GM19455 (cell line): ENCODE measurements around the gene PHLDB1.
"Not testable (repeated sequence)": the region's sequence is repeated elsewhere in the genome, so short reads cannot be mapped to it uniquely, and the experiment has no call there.

Experiments used
- ATAC-seq: cut with Tn5 transposase; IDR thresholded peaks from one replicate; pipeline ENCODE4 v1.9.1; 2021; ENCODE audit not compliant: unreplicated experiment

The PHLDB1 gene

DNA sequence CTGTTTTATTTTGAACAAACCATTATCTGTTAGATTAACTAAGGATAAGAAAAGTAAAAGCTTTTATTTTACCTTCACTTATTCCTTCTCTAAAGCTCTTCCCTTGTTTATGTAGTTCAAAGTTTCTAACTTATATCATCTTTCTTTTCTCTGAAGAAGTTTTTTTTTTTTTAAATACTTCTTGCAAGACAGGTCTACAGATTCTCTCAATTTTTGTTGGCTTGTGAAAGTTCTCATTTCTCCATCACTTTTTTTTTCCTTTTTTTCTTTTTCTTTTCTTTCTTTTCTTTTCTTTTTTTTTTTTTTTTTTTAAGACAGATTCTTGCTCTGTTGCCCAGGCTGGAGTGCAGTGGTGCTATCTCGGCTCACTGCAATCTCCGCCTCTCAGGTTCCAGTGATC is 76.8 kb downstream of the PHLDB1 start:
- no peak for ATAC-seq

DNA sequence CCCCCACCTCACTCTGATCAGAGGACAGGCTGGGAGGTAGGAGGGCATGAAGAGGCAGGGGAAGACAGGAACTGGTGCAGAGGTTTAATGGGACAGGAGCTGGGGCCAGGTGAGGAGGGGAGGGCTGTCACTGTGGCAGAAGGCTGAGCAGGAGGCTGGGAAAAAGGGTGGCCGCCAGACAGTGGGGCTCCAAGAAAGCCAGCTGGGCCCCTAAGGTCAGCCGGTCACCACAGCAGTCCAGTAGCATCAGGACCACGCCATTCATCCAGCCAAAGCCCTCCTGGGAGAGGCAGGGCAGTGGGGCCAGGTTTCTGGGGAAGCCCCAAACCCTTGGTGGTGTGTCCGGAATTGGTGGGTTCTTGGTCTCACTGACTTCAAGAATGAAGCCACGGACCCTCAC is 80.5 kb downstream of the PHLDB1 start:
- ATAC-seq, result no peak

DNA sequence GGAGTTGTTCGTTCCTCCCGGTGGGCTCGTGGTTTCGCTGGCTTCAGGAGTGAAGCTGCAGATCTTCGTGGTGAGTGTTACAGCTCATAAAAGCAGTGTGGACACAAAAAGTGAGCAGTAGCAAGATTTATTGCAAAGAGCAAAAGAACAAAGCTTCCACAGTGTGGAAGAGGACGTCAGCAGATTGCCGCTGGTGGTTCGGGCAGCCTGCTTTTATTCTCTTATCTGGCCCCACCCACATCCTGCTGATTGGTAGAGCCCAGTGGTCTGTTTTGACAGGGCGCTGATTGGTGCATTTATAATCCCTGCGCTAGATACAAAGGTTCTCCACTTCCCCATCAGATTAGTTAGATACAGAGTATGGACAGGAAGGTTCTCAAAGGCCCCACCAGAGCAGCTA is 80.9 kb downstream of the PHLDB1 start:
- ATAC-seq, result not testable (repeated sequence)

DNA sequence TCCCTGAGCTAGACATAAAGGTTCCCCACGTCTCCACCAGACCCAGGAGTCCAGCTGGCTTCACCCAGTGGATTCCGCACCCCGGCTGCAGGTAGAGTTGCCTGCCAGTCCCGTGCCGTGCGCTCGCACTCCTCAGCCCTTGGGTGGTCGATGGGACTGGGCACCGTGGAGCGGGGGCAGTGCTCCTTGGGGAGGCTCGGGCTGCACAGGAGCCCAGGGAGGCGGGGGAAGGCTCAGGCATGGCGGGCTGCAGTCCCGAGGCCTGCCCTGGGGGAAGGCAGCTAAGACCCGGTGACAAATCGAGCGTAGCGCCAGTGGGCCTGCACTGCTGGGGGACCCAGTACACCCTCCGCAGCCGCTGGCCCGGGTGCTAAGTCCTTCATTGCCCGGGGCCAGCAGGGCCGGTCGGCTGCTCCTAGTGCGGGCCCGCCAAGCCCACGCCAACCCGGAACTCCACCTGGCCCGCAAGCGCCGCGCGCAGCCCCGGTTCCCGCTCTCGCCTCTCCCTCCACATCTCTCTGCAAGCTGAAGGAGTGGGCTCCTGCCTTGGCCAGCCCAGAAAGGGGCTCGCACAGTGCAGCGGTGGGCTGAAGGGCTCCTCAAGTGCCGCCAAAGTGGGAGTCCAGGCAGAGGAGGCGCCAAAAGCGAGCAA is 81.6 kb downstream of the PHLDB1 start:
- no peak for ATAC-seq

DNA sequence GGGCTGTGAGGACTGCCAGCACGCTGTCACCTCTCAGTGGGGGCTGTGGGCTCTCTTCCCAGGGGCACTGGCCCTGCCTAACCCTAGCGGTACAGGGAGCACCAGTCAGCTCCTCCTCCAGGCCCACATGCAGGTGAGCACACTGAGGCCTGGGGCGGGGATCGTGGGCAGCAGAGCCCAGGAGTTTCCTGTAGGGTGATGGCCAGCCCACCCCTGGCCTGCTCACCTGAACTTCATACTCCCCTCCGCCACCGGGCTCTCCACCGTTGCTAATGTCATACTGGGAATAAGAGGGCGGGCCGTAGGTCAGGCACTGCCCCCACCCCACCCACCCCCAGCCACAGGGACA is 82.1 kb downstream of the PHLDB1 start:
- ATAC-seq, result peak; percentile 10

DNA sequence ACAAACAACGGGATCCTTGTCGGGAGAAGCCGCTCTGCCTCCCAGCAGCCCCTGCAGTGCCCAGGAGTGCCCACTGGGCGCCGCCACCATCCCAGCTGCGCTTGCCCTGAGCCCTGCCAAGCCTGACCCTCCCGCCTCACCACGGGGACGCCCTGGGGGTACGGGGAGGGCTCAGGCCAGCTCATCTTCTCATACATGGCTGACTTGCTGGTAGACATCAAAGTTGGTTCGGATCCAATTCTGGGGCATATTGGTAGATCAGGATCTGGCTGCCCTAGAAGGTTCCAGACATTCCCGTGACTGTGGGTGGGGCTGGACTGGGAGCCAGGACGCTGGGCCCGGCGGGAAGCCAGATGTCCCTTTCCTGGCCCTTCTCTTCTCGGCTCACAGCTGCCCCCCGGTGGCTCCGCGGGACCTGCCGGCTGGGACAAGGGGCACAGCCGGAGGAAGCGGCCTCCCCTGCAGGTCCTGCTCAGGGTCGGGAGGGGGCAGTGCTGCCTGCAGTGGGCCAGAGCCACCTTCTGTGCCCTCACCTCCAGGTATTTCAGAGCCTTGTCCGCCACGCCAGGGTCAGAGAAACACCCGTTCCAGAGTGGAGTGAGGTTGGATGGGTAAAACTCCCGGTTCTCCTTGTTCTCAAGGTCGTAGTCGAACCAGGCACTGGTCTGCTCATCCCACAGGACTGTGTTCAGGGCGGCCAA is 82.6 kb downstream of the PHLDB1 start:
- peak; percentile 71 for ATAC-seq

DNA sequence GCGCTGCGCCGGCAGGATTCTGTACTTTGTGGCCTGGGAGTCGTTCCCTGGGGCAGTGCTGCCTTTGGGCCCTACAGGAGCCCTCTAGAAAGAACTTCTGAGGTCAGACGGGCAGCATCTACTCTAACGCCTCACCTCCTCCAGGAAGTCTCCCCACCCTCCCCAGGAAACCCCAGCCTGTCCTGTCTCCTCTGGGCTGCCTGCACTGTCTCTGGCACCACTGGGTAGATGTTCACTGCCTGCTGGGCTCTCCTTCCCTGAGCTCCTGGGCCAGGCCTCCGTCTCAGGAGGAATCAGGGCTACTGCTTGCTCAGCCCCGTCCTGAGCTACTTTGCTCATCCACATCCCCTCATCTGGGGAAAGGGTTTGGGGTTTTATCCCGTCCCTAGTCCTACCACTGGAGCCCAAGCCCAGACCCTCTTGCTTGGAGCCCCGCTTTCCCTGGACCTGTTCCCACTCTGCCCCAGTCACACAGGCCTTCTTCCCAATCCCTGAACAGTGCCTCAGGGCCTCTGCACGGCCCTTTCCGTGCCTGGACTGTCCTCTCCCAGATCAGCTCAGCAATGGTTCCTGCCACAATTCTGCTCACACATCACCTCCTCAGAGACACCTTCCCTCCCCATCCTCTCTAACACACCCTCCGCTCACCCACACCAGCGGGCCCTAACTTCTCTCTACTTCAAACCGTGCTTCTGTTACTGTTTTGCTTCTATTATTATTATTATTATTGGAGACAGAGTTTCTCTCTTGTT is 83.3 kb downstream of the PHLDB1 start:
- ATAC-seq, result no peak

DNA sequence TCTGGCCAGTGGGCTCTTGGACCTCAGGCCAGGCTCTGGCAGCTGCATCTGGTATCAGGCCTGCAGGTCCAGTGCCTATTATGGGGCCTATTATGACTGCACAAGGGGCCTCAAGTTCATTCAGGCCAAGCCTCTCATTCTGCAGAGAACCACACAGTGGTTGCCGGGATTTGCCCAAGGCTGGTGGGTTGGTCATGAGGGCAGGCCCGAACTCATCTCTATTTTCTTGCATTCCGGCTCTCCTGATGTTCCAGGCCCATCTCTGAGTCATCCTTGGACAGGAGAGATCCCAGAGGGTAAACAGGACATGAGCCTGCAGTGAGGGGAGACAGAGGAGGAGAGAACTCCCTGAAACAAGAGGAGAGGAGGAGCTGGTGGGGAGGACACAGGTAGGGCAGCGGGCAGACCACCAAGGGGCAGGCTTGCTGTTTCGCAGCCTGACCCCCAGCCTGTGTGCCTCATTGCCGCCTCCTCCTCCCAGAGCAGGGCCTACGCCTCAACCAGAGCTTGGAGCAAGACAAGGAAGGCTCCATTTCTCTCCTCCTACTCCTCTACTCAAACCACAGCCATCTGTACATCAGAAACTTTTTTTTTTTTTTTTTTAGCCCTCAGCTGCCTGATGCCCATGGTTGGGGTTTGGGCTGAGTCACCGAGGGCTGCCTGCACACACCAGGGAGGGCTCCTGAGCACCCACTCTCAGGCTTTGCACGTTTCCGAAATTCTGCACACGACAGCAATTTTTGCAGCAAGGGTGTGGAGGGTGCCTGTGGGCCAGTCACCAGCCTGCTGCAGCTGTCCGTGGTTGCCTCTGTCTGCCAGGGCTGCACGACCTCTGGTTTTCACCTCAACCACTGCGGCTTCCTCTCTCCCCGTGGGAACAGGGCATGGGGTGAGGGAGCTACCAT is 84.8 kb downstream of the PHLDB1 start:
- no peak for ATAC-seq

DNA sequence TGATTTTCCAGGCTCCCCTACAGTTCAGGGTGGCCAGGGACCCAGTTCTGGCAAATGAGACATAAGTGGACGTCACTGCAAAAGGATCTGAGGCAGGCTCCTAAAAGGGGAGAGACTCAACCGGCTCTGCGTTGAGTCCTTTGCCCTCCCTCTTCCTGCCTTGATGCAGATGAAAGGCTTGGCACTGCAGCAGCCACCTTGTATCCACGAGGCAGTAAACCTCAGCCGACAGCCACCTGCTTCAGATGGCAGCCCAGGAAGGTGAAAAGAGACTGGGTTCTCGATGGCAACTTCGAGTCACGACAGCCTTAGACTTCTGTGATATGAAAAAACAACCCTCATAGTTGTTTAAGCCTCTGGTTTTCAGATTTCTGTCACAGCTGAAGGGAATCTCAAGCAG is 86.8 kb downstream of the PHLDB1 start:
- no peak for ATAC-seq

DNA sequence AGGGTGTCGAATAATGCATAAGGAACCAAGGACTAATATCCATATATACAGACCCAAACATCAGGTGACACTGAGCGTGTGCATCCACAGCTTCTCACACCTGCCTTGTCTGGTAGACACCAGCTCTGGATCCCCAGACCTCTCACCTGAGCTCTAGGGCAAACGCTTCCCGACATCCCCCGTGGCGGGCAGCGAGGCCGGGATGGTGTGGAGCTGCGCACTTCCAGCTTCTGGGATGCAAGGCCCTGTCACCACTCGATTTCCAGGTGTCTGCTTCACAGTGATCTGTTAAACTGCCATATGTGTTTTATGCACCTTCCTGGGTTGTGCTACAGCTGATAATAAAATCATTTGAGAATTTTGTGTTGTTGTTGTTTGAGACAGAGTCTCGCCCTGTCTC is 87.4 kb downstream of the PHLDB1 start:
- ATAC-seq, result no peak

DNA sequence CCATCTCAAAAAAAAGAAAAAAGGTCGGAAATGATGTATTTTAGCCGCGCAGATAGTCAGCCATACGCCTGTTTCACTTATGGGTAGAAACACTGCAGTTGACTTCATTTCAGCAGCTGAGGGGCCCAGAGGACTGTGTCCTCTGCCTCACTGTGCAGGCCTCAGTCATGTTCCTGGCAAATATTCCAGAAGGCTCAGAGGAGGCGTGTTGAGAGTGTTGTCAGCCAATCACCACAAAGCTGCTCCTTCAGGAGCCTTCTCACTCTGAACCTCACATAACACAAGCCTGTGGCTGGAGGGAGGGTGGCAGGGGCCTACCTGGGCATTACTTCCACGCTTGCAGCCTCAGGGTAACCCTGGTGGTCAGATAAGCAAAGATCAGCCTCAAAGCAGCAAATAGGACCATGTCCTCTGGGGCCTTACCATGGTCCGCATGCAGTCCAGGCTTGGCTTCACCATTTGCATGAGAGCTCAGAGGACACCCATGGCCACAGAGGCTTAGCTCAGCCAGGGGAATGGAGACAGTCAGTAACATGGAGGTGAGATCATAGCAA is 89.3 kb downstream of the PHLDB1 start:
- no peak for ATAC-seq

DNA sequence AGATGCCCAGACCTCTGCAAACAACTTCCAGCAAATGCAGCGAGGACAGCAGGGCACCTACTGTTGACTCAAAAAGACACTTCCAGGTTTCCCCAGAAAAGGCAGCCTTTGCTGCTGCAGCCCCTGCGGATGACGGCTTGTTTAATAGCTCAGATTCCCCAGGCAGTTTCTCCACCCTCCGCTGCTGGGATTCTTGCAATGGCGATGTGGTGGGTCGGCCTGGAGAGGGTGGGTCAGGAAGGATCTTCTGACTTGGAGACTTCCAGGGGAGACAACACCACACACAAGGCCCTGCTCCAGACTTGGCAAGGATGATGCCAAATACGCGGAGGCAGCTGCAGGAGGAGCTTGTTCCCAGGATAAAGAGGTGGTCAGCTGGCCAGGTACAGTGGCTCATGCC is 89.9 kb downstream of the PHLDB1 start:
- ATAC-seq, result no peak

DNA sequence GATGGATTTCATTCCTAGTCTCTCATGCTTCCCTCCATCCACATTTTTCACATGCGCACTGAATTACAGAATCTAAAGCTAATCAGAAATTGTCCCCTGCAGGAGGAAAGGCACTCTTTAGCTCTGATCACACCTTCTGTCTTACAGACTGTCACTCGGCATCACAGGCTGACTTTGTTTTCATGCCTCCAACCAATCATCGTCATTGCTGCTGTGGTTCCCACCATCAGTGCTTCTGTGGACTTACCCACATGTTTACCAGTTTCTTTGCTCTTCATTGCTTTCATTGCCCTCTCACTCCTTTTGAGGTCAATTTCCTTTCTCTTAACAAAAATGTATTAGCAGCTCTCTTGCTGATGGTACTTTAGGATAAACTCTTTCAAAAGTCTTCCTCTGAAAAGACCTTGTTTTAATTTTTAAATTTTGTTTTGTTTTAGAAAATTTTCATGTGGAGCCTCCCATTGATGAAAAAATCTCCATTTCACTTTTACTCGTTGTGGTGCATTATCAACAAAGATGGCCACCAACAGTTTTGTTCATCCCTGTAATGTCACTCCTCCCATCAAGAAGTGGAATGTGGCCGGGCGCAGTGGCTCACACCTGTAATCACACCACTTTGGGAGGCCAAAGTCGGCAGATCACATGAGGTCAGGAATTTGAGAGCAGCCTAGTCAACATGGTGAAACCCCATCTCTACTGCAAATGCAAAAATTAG is 92.2 kb downstream of the PHLDB1 start:
- ATAC-seq, result no peak

DNA sequence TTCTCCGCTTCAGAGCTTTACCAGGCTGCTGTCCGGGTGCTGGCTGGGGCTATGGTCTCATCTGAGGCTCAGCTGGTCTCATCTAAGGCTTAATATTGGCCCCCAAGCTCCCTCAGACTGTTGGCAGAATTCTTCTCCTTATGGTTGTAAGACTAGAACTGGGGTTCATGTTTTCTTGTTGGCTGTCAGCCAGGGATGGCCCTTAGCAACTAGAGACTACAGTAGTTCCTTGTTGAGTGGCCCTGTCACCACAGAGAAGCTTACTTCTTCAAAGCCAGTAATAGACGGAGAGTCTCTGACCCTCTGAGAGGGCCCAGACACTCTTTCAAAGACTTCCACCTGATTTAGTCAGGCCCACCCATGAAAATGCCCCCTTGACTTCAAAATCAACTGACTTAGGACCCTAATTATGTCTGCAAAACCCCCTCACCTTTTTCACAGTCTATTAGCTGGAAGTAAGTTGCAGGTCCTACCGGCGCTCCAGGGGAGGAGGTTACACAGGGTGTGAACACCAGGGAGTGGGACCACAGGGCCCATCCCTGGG is 96.2 kb downstream of the PHLDB1 start:
- no peak for ATAC-seq

DNA sequence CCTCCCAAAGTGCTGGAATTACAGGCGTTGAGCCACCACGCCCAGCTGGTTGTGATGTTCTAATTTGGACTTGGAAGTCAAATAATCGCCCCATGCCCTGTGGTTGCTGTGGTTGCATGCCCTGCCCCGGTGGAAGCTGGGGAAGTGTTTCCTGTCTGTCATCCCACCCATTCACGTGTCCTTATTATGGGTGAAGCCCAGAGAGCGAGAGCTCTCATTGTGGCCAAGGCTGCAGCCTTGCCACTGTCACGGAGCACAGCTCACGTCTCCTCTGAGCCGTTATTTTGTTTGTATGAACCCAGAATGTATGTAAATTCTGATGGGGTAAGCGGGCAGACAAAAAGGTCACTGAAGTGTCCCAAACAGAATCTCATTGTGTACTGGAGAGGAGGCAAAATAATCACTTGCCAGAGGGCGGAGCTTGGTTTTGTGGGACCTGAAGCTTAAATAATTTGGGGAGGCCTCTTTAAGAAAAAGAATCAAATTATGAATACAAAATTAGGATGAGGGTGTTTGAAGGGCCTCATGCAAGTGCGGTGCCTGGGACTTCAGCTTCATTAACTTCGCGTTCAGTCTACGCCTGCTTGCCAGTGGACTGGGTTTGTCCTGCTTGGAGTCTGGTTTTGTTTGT is 97.8 kb downstream of the PHLDB1 start:
- no peak for ATAC-seq

DNA sequence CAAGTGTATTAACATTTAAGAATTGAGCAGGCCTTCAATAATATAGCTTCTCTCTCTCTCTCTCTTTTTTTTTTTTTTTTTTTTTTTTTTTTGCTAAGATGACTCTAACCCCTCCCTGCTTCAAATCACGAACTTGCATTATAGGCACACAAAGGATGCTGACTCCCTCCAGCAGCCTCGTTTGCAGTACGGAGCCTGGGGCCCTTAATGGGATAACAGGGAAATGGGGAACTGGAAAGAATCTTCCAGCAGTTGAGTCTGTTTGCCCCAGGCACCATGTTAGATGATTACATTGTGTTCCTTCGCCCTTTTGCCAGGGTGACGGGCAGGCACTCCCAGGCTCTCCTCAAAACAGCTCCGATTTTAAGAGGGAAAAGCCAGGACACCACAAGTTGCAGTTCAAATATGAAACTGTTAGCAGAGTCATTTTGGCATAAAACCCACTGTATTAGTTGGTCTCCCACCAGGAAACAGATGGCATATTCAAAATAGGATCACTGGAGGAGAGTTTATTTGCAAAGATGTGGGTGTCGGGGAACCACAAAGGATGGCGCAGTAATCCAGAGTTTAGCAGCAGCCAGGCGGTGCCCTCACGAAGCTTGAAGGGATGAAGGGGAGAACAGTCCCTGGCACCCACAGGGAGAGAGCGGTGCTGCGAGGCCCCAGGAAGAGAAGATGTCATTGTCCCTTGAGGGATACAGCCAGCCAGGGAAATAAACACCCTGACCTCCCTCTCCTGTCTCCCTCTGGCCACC is 98.6 kb downstream of the PHLDB1 start:
- ATAC-seq, result no peak

DNA sequence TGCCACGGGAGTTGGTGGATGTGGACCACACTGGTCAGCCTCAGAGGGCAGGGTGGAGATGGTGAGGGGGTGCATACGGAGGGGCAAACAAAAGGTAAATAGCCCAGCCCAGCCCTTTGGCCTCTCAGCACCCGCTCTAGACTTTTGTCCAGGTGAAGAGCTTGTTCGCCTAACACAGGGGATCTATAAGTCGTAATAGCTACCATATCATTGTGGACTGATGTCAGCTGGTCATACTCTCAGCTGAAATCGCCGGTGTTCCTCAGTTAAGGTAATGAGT is 99.1 kb downstream of the PHLDB1 start:
- ATAC-seq, result no peak
